ENCODE measurements around the gene FKBP7. TPM values are rescaled to one million over a fixed set of nuclear protein-coding genes. Genes with fewer than 3 reads are reported as not detected.

The FKBP7 gene
- total RNA-seq, 1 experiment from 2014 or later, result 51.6 TPM

Other genes with a start within 250 kb of the FKBP7 start
- gene PRKRA, start 27.4 kb downstream of the FKBP7 start, total RNA-seq (2014; rRNA removed), result 79.6 and 95.5 TPM in 2 replicates
- gene PJVK, start 27.2 kb downstream of the FKBP7 start, total RNA-seq (2014; rRNA removed), result 1.1 and 2.1 TPM in 2 replicates
- 14.1 and 14.9 TPM in 2 replicates for gene PLEKHA3, start 1.9 kb upstream of the FKBP7 start, total RNA-seq (2014; rRNA removed)